ENCODE data around the gene IMP4. TPM values are rescaled to one million over a fixed set of nuclear protein-coding genes. Genes with fewer than 3 reads are reported as not detected.

Gene IMP4
- total RNA-seq, 3 donors from 2014 or later: 94.7 to 114 (median 113) TPM

GRCh38 chr2:130316596-130316995 is 26.1 kb upstream of the IMP4 start:
- no peak overlapping the region for H3K27ac ChIP-seq
- H3K9me3 ChIP-seq: no peaks in the 10 kb centered on the region
- no peak overlapping the region for H3K4me3 ChIP-seq
- H3K4me1 ChIP-seq: no peaks in the 10 kb centered on the region
- H3K27me3 ChIP-seq: no peaks in the 10 kb centered on the region
- intact Hi-C loops (cut with DNase I; ENCODE audit: low total_unique reads): no loop called here
- TF ChIP-seq POLR2A (IDR thresholded peaks at IDR 0.05) (no peak), CTCF (IDR thresholded peaks at IDR 0.05) (no peak), POLR2AphosphoS5 (IDR thresholded peaks at IDR 0.05) (no peak)
- no peak for DNase-seq (ENCODE audit: low spot score in 2 of 2)
- H3K36me3 ChIP-seq: no peaks in the 10 kb centered on the region

- Histone ChIP-seq H3K4me3 (no peak overlapping the region), H3K36me3 (no peaks in the 10 kb centered on the region), H3K27ac (no peak overlapping the region), H3K27me3 (no peaks in the 10 kb centered on the region), H3K9me3 (no peaks in the 10 kb centered on the region), H3K4me1 (no peaks in the 10 kb centered on the region)
- DNase-seq (ENCODE audit: low spot score in 2 of 2): no peak
- TF ChIP-seq POLR2AphosphoS5 (IDR thresholded peaks at IDR 0.05) (no peak), POLR2A (IDR thresholded peaks at IDR 0.05) (no peak), CTCF (IDR thresholded peaks at IDR 0.05) (no peak)
- intact Hi-C loops (cut with DNase I; ENCODE audit: low total_unique reads): no loop called here
Measured at GRCh38 chr2:130318906-130319305, 23.8 kb upstream of the IMP4 start.

GRCh38 chr2:130319536-130319935 is 23.2 kb upstream of the IMP4 start:
- Histone ChIP-seq H3K27ac (no peak overlapping the region), H3K27me3 (no peaks in the 10 kb centered on the region), H3K4me3 (no peak overlapping the region), H3K36me3 (no peaks in the 10 kb centered on the region), H3K9me3 (no peaks in the 10 kb centered on the region), H3K4me1 (no peaks in the 10 kb centered on the region)
- TF ChIP-seq CTCF (IDR thresholded peaks at IDR 0.05) (no peak), POLR2A (IDR thresholded peaks at IDR 0.05) (no peak), POLR2AphosphoS5 (IDR thresholded peaks at IDR 0.05) (no peak)
- no peak for DNase-seq (ENCODE audit: low spot score in 2 of 2)
- intact Hi-C loops (cut with DNase I; ENCODE audit: low total_unique reads): no loop called here

- Histone ChIP-seq H3K27me3 (no peaks in the 10 kb centered on the region), H3K9me3 (no peaks in the 10 kb centered on the region), H3K4me3 (no peak overlapping the region), H3K27ac (no peak overlapping the region), H3K4me1 (no peaks in the 10 kb centered on the region), H3K36me3 (no peaks in the 10 kb centered on the region)
- intact Hi-C loops (cut with DNase I; ENCODE audit: low total_unique reads): no loop called here
- DNase-seq (ENCODE audit: low spot score in 2 of 2): no peak
- TF ChIP-seq CTCF (IDR thresholded peaks at IDR 0.05) (no peak), POLR2AphosphoS5 (IDR thresholded peaks at IDR 0.05) (no peak), POLR2A (IDR thresholded peaks at IDR 0.05) (no peak)
Measured at GRCh38 chr2:130327703-130328527, 14.8 kb upstream of the IMP4 start.

- DNase-seq (ENCODE audit: low spot score in 2 of 2): no peak
- Histone ChIP-seq H3K27me3 (no peaks in the 10 kb centered on the region), H3K36me3 (no peaks in the 10 kb centered on the region), H3K27ac (no peak overlapping the region), H3K9me3 (no peaks in the 10 kb centered on the region), H3K4me3 (no peak overlapping the region), H3K4me1 (no peaks in the 10 kb centered on the region)
- intact Hi-C loops (cut with DNase I; ENCODE audit: low total_unique reads): no loop called here
- TF ChIP-seq POLR2A (IDR thresholded peaks at IDR 0.05): no peak
Measured at GRCh38 chr2:130328710-130329109, 14.0 kb upstream of the IMP4 start.

Measured in breast epithelium (tissue), 4 donors.